Stimulated activated CD8-positive, alpha-beta memory T cell treated with anti-CD3 and anti-CD28 coated beads, Interleukin-7, amount 100 ng/mL, for 4 hours (primary cell): ENCODE results near the gene MPST.

Source experiments
- DNase-seq, 2 donors: peaks; one replicate each; pipeline ENCODE4 v3.0.0-alpha.2; 2020; ENCODE audit warnings: low read depth in 2 of 2

The MPST gene

GRCh38 chr22:37022483-37023337 is 3.2 kb downstream of the MPST start:
- no peak for DNase-seq

GRCh38 chr22:37023743-37024338 is 4.3 kb downstream of the MPST start:
- no peak for DNase-seq

GRCh38 chr22:37024339-37025157 is 5.0 kb downstream of the MPST start:
- no peak for DNase-seq

GRCh38 chr22:37025500-37026070 is 6.0 kb downstream of the MPST start:
- DNase-seq = no peak

GRCh38 chr22:37026325-37026724 is 6.8 kb downstream of the MPST start:
- no peak for DNase-seq

- no peak for DNase-seq
Observed at GRCh38 chr22:37027556-37027955, 8.0 kb downstream of the MPST start.

- no peak for DNase-seq
Observed at GRCh38 chr22:37028692-37029674, 9.4 kb downstream of the MPST start.

- no peak for DNase-seq
Observed at GRCh38 chr22:37030560-37031281, 11.2 kb downstream of the MPST start.

GRCh38 chr22:37032134-37032534 is 12.6 kb downstream of the MPST start:
- DNase-seq = no peak

- no peak for DNase-seq
Observed at GRCh38 chr22:37032535-37033460, 13.3 kb downstream of the MPST start.

- DNase-seq = no peak
Observed at GRCh38 chr22:37033605-37034430, 14.3 kb downstream of the MPST start.

GRCh38 chr22:37036655-37037377 is 17.3 kb downstream of the MPST start:
- no peak for DNase-seq

GRCh38 chr22:37037669-37038068 is 18.1 kb downstream of the MPST start:
- DNase-seq = no peak

GRCh38 chr22:37039466-37039865 is 19.9 kb downstream of the MPST start:
- DNase-seq = no peak

GRCh38 chr22:37043209-37043827 is 23.8 kb downstream of the MPST start:
- DNase-seq = no peak

GRCh38 chr22:37043828-37044538 is 24.4 kb downstream of the MPST start:
- DNase-seq = peak in 1 of 2 donors; percentile 21
